ENCODE results near the gene ZMIZ1.

DNA sequence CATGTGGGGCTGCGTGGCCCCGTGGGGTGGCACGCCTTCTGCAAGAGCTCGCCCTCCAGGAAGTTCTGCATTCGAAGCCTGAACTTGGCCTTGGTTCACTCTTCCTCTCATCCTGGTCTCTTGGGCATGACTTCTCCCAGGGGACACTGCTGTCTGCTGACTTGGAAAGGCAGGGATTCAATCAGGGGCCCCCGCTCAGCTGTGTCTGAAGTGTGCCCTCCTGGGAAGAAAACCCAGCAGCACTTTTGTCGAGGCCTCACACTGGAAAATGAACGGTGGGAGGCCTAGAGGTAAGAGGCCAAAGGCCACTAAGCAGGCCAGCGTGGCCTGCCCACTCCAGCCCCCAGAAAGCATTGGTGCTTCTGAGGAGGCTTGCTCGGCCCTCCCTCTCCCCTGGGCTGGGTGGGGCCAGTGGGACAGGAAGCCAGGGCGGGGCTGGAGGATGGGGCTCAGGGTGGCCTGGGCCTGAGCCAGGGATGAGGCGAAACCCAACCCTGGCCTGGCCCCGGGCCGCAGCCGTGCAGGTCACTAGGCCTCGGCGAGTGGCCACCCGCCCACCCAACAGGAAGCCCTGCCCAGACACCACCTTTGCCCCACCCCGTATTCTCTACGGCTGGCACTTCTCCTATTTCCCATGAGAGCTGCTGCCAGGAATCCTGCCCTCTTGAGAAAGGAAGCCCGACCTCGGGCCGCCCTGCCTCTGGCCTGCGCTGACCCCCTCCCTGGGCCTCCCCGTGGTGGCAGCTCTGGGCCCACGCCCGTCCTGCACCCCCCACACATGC, 81.1 kb downstream of the ZMIZ1 start:
- TF ChIP-seq CTCF (IDR thresholded peaks at IDR 0.05) (no peak), POLR2A (IDR thresholded peaks at IDR 0.05) (no peak)
